ENCODE data around the gene UHMK1. TPM values are rescaled to one million over a fixed set of nuclear protein-coding genes. Genes with fewer than 3 reads are reported as not detected.

Gene UHMK1
- total RNA-seq, 2 donors from 2014 or later, result 29.4 to 38.7 TPM

DNA sequence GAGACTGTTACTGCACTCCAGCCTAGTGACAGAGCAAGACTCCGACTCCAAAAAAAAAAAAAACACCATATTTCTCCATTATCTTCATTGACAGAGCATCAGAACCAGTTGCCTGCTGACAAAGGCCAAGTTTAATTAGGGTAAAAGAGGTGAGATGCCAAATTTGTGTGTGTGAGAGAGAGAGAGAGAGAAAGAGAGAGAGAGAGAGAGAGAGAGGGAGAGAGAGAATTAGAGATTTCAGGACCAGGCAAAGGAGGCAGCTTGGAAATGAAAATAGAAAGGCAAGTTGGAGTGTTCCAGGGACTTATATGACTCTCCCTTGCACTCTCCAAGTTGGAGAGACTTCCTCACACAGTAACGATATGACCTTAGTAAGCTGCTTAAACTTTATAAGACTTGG lies 39.6 kb downstream of the UHMK1 start:
- ATAC-seq (ENCODE audit: insufficient number of reproducible peaks, low FRiP score, low read depth), result no peak
- TF ChIP-seq, protein P1, sequence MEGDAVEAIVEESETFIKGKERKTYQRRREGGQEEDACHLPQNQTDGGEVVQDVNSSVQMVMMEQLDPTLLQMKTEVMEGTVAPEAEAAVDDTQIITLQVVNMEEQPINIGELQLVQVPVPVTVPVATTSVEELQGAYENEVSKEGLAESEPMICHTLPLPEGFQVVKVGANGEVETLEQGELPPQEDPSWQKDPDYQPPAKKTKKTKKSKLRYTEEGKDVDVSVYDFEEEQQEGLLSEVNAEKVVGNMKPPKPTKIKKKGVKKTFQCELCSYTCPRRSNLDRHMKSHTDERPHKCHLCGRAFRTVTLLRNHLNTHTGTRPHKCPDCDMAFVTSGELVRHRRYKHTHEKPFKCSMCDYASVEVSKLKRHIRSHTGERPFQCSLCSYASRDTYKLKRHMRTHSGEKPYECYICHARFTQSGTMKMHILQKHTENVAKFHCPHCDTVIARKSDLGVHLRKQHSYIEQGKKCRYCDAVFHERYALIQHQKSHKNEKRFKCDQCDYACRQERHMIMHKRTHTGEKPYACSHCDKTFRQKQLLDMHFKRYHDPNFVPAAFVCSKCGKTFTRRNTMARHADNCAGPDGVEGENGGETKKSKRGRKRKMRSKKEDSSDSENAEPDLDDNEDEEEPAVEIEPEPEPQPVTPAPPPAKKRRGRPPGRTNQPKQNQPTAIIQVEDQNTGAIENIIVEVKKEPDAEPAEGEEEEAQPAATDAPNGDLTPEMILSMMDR (IDR thresholded peaks at IDR 0.05), result no peak
- Histone ChIP-seq H3K36me3 (no peaks in the 10 kb centered on the region), H3K27ac (no peak overlapping the region), H3K4me1 (ENCODE audit: control insufficient read depth in 1 of 2, low read depth in 2 of 2) (peaks cover 0 to 9% of the 10 kb centered on the region in 2 donors), H3K9me3 (no peaks in the 10 kb centered on the region), H3K27me3 (replicated peaks; ENCODE audit: insufficient read depth) (no peaks in the 10 kb centered on the region), H3K4me3 (no peak overlapping the region)
- DNase-seq (ENCODE audit: low spot score), result no peak

DNA sequence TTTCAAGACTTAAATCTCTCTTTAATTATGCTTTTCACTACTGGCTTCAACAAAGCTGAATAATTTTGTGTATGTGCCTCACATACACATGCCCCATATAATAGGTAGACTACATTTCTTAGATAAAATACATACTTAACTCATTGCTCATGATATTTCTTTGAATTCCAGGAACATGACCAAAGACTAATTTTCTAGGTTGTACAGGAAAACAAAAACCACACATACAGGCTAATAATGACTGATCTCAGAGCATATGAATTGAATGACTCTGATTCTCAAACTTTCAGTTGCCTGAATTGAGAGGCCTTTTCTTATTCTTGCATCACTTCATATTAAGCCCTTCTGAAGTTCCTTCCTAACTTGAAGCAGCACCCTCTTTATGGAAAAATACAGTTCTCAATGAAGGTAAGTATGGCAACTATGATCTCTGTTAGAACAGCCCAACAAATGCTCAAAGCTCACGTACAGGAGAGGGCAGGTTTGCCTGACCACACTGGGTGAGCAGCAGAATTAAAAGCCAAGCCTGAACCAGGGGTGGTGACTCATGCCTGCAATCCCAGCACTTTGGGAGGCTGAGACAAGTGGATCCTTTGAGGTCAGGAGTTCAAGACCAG lies 41.3 kb downstream of the UHMK1 start:
- Histone ChIP-seq H3K4me3 (no peak overlapping the region), H3K9me3 (peaks cover 3% of the 10 kb centered on the region), H3K27me3 (replicated peaks; ENCODE audit: insufficient read depth) (no peaks in the 10 kb centered on the region), H3K36me3 (no peaks in the 10 kb centered on the region), H3K27ac (peak overlapping the region in 1 of 2 donors; percentile 38), H3K4me1 (ENCODE audit: control insufficient read depth in 1 of 2, low read depth in 2 of 2) (peaks cover 0 to 11% of the 10 kb centered on the region in 2 donors)
- ATAC-seq (ENCODE audit: insufficient number of reproducible peaks, low FRiP score, low read depth) (no peak), DNase-seq (ENCODE audit: low spot score) (no peak)
- TF ChIP-seq, protein P1 (IDR thresholded peaks at IDR 0.05), result no peak

DNA sequence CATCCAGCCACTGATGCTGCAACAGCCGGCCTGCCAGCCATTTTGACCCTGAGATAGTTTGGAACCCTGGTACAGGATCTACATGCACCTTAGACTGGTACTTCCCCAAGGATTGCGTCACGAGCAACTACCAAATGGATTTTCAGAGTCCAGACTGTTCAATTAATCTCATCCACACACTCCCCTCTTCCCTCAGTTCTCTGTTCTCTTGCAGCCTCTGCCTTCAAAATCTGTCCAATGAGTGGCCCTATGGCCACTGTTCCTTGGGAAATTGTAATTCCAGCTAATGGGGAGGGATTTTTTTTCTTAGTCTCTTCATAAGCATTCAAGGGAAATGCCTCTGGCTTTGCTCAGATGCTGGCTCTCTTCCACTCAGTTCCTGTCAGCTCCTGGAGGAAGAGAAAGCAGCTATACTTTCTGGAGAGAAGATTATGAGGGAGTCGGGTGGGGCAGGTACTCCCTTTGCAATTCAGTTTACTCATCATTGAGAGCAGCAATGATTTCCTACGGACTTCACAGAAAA lies 44.1 kb downstream of the UHMK1 start:
- Histone ChIP-seq H3K27ac (peak overlapping the region; percentile 24 to 57), H3K4me3 (peak overlapping the region; percentile 7), H3K36me3 (no peaks in the 10 kb centered on the region), H3K9me3 (peaks cover 3% of the 10 kb centered on the region), H3K27me3 (replicated peaks; ENCODE audit: insufficient read depth) (no peaks in the 10 kb centered on the region), H3K4me1 (ENCODE audit: control insufficient read depth in 1 of 2, low read depth in 2 of 2) (peaks cover 0 to 11% of the 10 kb centered on the region in 2 donors)
- TF ChIP-seq, protein P1 (IDR thresholded peaks at IDR 0.05), result no peak
- peak; percentile 53 for DNase-seq (ENCODE audit: low spot score)
- ATAC-seq (ENCODE audit: insufficient number of reproducible peaks, low FRiP score, low read depth), result peak; percentile 48

DNA sequence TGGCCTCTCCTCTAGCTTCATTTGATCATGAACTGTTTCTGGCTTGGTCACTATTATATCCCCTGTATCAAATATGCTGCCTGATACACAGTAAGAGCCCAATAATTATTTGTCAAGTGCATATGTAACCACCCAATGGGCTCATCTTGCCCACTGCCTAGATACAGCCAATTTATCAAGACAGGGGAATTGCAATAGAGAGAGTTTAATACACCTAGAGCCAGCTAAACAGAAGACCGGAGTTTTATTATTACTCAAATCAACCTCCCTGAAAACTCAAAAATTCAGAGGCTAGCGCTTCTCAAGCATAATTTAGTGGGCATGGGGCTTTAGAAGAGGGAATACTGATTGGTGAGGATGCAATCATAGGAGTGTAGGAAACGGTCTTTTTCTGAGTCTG lies 45.6 kb downstream of the UHMK1 start:
- TF ChIP-seq, protein P1 (IDR thresholded peaks at IDR 0.05), result no peak
- peaks cover 3% of the 10 kb centered on the region for H3K9me3 ChIP-seq
- DNase-seq (ENCODE audit: low spot score), result no peak
- H3K27ac ChIP-seq, result no peak overlapping the region
- no peaks in the 10 kb centered on the region for H3K36me3 ChIP-seq
- H3K4me1 ChIP-seq (ENCODE audit: control insufficient read depth in 1 of 2, low read depth in 2 of 2), result peaks cover 0 to 11% of the 10 kb centered on the region in 2 donors
- ATAC-seq (ENCODE audit: insufficient number of reproducible peaks, low FRiP score, low read depth), result no peak
- no peaks in the 10 kb centered on the region for H3K27me3 ChIP-seq (replicated peaks; ENCODE audit: insufficient read depth)
- no peak overlapping the region for H3K4me3 ChIP-seq

DNA sequence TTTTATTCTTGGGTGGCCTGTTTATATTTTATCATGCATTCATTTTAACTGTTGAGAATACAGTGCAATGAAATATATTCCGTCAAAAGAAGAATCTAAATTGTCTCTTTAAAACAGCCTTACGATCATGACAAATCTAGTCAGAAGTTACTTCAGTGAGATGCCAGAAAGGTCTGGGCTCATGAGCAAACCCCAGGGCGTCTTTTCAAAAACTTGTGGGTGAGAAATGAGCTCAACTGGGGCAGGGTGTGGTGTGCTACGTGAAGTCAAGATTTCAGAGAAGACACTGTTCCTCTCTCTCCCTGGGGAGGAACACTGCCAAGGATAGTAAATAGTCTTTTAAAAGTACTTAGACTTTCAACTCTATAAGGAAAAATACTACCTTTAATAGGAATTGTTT lies 50.6 kb downstream of the UHMK1 start:
- Histone ChIP-seq H3K9me3 (peaks cover under 1% of the 10 kb centered on the region), H3K27me3 (replicated peaks; ENCODE audit: insufficient read depth) (no peaks in the 10 kb centered on the region), H3K4me3 (no peak overlapping the region), H3K4me1 (ENCODE audit: control insufficient read depth in 1 of 2, low read depth in 2 of 2) (peaks cover 5 to 13% of the 10 kb centered on the region in 2 donors), H3K36me3 (no peaks in the 10 kb centered on the region), H3K27ac (no peak overlapping the region)
- TF ChIP-seq, protein P1 (IDR thresholded peaks at IDR 0.05), result no peak
- ATAC-seq (ENCODE audit: insufficient number of reproducible peaks, low FRiP score, low read depth) (no peak), DNase-seq (ENCODE audit: low spot score) (no peak)
